HCT116 (cell line): ENCODE data around the gene AFDN. TPM values are rescaled to one million over a fixed set of nuclear protein-coding genes. Genes with fewer than 3 reads are reported as not detected.
"Not testable (repeated sequence)": the region's sequence is repeated elsewhere in the genome, so short reads cannot be mapped to it uniquely, and the experiment has no call there.

Source experiments
- ATAC-seq: fragments of 200-7000 bp; cut with Tn5 transposase; 2 replicates; pipeline ENCODE4 v1.9.1; 2020; ENCODE audit warnings: mild to moderate bottlenecking, moderate library complexity
- BruUV-seq: library from RNA; stranded (reverse); fragments of 400-500 nt; replicated peaks from 2 replicates; lab custom pipeline; 2021; lab: Mats Ljungman, UMichigan
- CTCF ChIA-PET: fragments of 300-600 bp; sonication (Branson Sonifier 250); formaldehyde crosslinking; loops from one replicate; lab custom pipeline; 2021; ENCODE audit warnings: antibody characterized with exemption; lab: Charles Lee
- POLR2A ChIA-PET: fragments of 300-600, 350-600 bp; sonication (Branson Sonifier 250); formaldehyde crosslinking; loops from one replicate; lab custom pipeline; 2021; ENCODE audit warnings: antibody characterized with exemption; lab: Charles Lee
- RAD21 ChIA-PET, 2 experiments: fragments of 300-600 bp; sonication (Branson Sonifier 250); formaldehyde crosslinking; loops; one replicate each; lab custom pipeline; 2023; ENCODE audit warnings: low total read pairs in 2 of 2; ENCODE audit not compliant: uncharacterized antibody in 2 of 2, unreplicated experiment in 2 of 2, low non-redundant PET in 1 of 2; lab: Charles Lee
- DNase-seq: peaks from one replicate; pipeline ENCODE4 v3.0.0-alpha.2; 2010; ENCODE audit warnings: low read depth, low spot score
- H2AFZ ChIP-seq: fragments of 200-600 bp; shearing (Covaris generic), sonication (generic); 2 replicates; pipeline ENCODE4 v1.6.1; 2017; ENCODE audit warnings: low read depth, mixed run types, mixed read lengths, antibody characterized with exemption, low read length; ENCODE audit not compliant: poor library complexity, severe bottlenecking
- H3K27ac ChIP-seq: 2 replicates; pipeline ENCODE4 v1.5.1; 2012; ENCODE audit warnings: low read depth, low read length
- H3K27me3 ChIP-seq: fragments of 200-600 bp; sonication (generic); 2 replicates; pipeline ENCODE4 v1.6.1; 2016; ENCODE audit warnings: mixed run types, low read length, mixed read lengths; ENCODE audit not compliant: insufficient read depth
- H3K36me3 ChIP-seq, 2 experiments: fragments of 200-500 bp in 1 of 2; fragments of 200-600 bp in 1 of 2; sonication (Bioruptor generic) in 1 of 2; sonication (generic) in 1 of 2; 2 replicates each; pipeline versions ENCODE4 v1.5.1 to v1.6.1; 2014 to 2016; ENCODE audit warnings: low read length in 2 of 2, inconsistent platforms in 1 of 2, mixed read lengths in 1 of 2, mixed run types in 1 of 2; ENCODE audit not compliant: insufficient read depth in 2 of 2, control insufficient read depth in 1 of 2
- H3K4me1 ChIP-seq, 2 experiments: fragments of 200-600 bp in 1 of 2; sonication (generic) in 1 of 2; 2 replicates each; pipeline versions ENCODE4 v1.5.1 to v1.6.1; 2012 to 2017; ENCODE audit warnings: low read length in 2 of 2, inconsistent platforms in 1 of 2, mild to moderate bottlenecking in 1 of 2, mixed read lengths in 1 of 2, mixed run types in 1 of 2, moderate library complexity in 1 of 2; ENCODE audit not compliant: insufficient read depth in 2 of 2, control insufficient read depth in 1 of 2
- H3K4me2 ChIP-seq: fragments of 200-600 bp; sonication (generic); 2 replicates; pipeline ENCODE4 v1.6.1; 2017; ENCODE audit warnings: mixed run types, low read length, mixed read lengths
- H3K4me3 ChIP-seq, 2 experiments: fragments of 200-600 bp in 1 of 2; sonication (generic) in 1 of 2; replicated peaks in 1 of 2; 2 replicates each; pipeline ENCODE4 v1.5.1; 2011 to 2016; ENCODE audit warnings: low read length in 2 of 2, control low read depth in 1 of 2, low read depth in 1 of 2, mild to moderate bottlenecking in 1 of 2, mixed read lengths in 1 of 2, mixed run types in 1 of 2
- H3K79me2 ChIP-seq: fragments of 200-600 bp; sonication (generic); 2 replicates; pipeline ENCODE4 v1.6.1; 2017; ENCODE audit warnings: mild to moderate bottlenecking, mixed run types, low read length, moderate library complexity, mixed read lengths; ENCODE audit not compliant: insufficient read depth
- H3K9ac ChIP-seq: fragments of 200-600 bp; sonication (generic); 2 replicates; pipeline ENCODE4 v1.6.1; 2016; ENCODE audit warnings: low read length, mixed read lengths
- H3K9me2 ChIP-seq: fragments of 200-600 bp; sonication (generic), shearing (Covaris generic); 2 replicates; pipeline ENCODE4 v1.6.1; 2017; ENCODE audit warnings: mixed run types, mild to moderate bottlenecking, moderate library complexity; ENCODE audit not compliant: insufficient read depth
- H3K9me3 ChIP-seq, 2 experiments: fragments of 200-500 bp in 1 of 2; fragments of 200-600 bp in 1 of 2; sonication (Bioruptor generic) in 1 of 2; sonication (generic) in 1 of 2; 2 replicates each; pipeline ENCODE4 v1.6.1; 2014 to 2017; ENCODE audit warnings: low read length in 2 of 2, mixed read lengths in 2 of 2, inconsistent platforms in 1 of 2, low read depth in 1 of 2, mild to moderate bottlenecking in 1 of 2, mixed run types in 1 of 2, moderate library complexity in 1 of 2; ENCODE audit not compliant: control insufficient read depth in 1 of 2, insufficient read depth in 1 of 2
- H4K20me1 ChIP-seq: fragments of 200-600 bp; sonication (generic), shearing (Covaris generic); 2 replicates; pipeline ENCODE4 v1.6.1; 2017; ENCODE audit warnings: mixed run types, mild to moderate bottlenecking, moderate library complexity; ENCODE audit not compliant: insufficient read depth
- ATF3 ChIP-seq: IDR thresholded peaks from 2 replicates; pipeline ENCODE4 v1.6.1; 2012
- CEBPB ChIP-seq: IDR thresholded peaks from 2 replicates; pipeline ENCODE4 v1.6.1; 2012; ENCODE audit warnings: low read depth
- EGR1 ChIP-seq: IDR thresholded peaks from 2 replicates; pipeline ENCODE4 v1.6.1; 2012; ENCODE audit warnings: low read depth
- EZH2 ChIP-seq: fragments of 200-600 bp; sonication (generic); IDR thresholded peaks from 2 replicates; pipeline ENCODE4 v1.6.1; 2017; ENCODE audit warnings: antibody characterized with exemption, mixed run types
- EZH2phosphoT487 ChIP-seq: fragments of 200-600 bp; IDR thresholded peaks from 2 replicates; pipeline ENCODE4 v1.6.1; 2018; ENCODE audit warnings: antibody characterized with exemption, borderline replicate concordance
- JUND ChIP-seq: IDR thresholded peaks from 2 replicates; pipeline ENCODE4 v1.6.1; 2012
- POLR2A ChIP-seq: IDR thresholded peaks from 2 replicates; pipeline ENCODE4 v1.7.0; 2011; ENCODE audit warnings: borderline replicate concordance; ENCODE audit not compliant: insufficient read depth, insufficient read length; ENCODE audit errors: extremely low read depth
- SIN3A ChIP-seq: IDR thresholded peaks from 2 replicates; pipeline ENCODE4 v1.6.1; 2012; ENCODE audit warnings: low read depth
- SP1 ChIP-seq: IDR thresholded peaks from 2 replicates; pipeline ENCODE4 v1.6.1; 2012; ENCODE audit warnings: low read depth
- YY1 ChIP-seq: IDR thresholded peaks from 2 replicates; pipeline ENCODE4 v1.6.1; 2011; ENCODE audit warnings: low read length, low read depth, moderate library complexity, mild to moderate bottlenecking; ENCODE audit not compliant: insufficient replicate concordance; ENCODE audit errors: extremely low read depth
- intact Hi-C: fragments of 100-400 bp; cut with micrococcal nuclease; formaldehyde crosslinking; loops from 2 replicates; pipeline ENCODE4 v1.10.0; 2022
- total RNA-seq: library from RNA; stranded (reverse); gene quantifications from one replicate; pipeline ENCODE4 v1.2.1, GENCODE V29; 2021; ENCODE audit not compliant: unreplicated experiment
- TF ChIP-seq, protein P1 (sequence below): IDR thresholded peaks from 2 replicates; pipeline ENCODE4 v1.6.1; 2011; ENCODE audit warnings: mild to moderate bottlenecking, low read length, moderate library complexity; ENCODE audit not compliant: insufficient replicate concordance; ENCODE audit errors: extremely low read depth

Gene AFDN
- total RNA-seq, 1 experiment from 2014 or later, result 59.4 TPM

GRCh38 chr6:168001029-168001332 lies 174.3 kb downstream of the AFDN start:
- no peaks in the 10 kb centered on the region for H3K9me2 ChIP-seq
- no peak overlapping the region for H3K4me3 ChIP-seq
- DNase-seq, result no peak
- intact Hi-C loops, result no loop called here
- no TSS peak for BruUV-seq
- no peak overlapping the region for H3K4me2 ChIP-seq
- H4K20me1 ChIP-seq, result no peaks in the 10 kb centered on the region
- no peak overlapping the region for H2AFZ ChIP-seq
- no peak for TF ChIP-seq SP1
- no peak for TF ChIP-seq SIN3A
- no peak for TF ChIP-seq EGR1
- TF ChIP-seq, protein P1, sequence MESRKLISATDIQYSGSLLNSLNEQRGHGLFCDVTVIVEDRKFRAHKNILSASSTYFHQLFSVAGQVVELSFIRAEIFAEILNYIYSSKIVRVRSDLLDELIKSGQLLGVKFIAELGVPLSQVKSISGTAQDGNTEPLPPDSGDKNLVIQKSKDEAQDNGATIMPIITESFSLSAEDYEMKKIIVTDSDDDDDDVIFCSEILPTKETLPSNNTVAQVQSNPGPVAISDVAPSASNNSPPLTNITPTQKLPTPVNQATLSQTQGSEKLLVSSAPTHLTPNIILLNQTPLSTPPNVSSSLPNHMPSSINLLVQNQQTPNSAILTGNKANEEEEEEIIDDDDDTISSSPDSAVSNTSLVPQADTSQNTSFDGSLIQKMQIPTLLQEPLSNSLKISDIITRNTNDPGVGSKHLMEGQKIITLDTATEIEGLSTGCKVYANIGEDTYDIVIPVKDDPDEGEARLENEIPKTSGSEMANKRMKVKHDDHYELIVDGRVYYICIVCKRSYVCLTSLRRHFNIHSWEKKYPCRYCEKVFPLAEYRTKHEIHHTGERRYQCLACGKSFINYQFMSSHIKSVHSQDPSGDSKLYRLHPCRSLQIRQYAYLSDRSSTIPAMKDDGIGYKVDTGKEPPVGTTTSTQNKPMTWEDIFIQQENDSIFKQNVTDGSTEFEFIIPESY, result no peak
- no peak for TF ChIP-seq EZH2phosphoT487
- TF ChIP-seq POLR2A, result no peak
- no peak for TF ChIP-seq YY1
- no peak for TF ChIP-seq JUND
- no peak for TF ChIP-seq ATF3
- TF ChIP-seq EZH2, result no peak
- TF ChIP-seq CEBPB, result no peak
- TF ChIP-seq, all 23 proteins: peak for 0
- Histone ChIP-seq H3K27me3 (peaks cover 42% of the 10 kb centered on the region), H3K9ac (no peak overlapping the region), H3K9me3 (no peaks in the 10 kb centered on the region), H3K4me1 (no peaks in the 10 kb centered on the region), H3K79me2 (no peaks in the 10 kb centered on the region), H3K36me3 (no peaks in the 10 kb centered on the region), H3K27ac (no peak overlapping the region)
- ATAC-seq, result no peak
- CTCF ChIA-PET, result no interaction called here
- RAD21 ChIA-PET, result no interaction called here
- POLR2A ChIA-PET, result no interaction called here

DNA sequence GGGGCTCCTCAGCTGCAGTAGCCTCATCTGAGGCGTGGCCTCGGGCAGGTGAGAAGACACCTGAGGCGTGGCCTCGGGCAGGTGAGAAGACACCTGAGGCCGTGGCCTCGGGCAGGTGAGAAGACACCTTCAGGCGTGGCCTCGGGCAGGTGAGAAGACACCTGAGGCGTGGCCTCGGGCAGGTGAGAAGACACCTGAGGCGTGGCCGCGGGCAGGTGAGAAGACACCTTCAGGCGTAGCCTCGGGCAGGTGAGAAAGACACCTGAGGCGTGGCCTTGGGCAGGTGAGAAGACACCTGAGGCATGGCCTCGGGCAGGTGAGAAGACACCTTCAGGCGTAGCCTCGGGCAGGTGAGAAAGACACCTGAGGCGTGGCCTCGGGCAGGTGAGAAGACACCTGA lies 174.8 kb downstream of the AFDN start:
- RAD21 ChIA-PET, H3K4me2 ChIP-seq, intact Hi-C loops, ATAC-seq, H3K4me3 ChIP-seq, CTCF ChIA-PET, H3K9me2 ChIP-seq, DNase-seq, H3K9ac ChIP-seq, H4K20me1 ChIP-seq, H3K79me2 ChIP-seq, BruUV-seq, H2AFZ ChIP-seq, H3K4me1 ChIP-seq, H3K36me3 ChIP-seq, H3K27ac ChIP-seq, H3K9me3 ChIP-seq, POLR2A ChIA-PET: not testable (repeated sequence)
- H3K27me3 ChIP-seq, result peaks cover 47% of the 10 kb centered on the region
